ENCODE measurements around the gene BORCS5.

BORCS5 gene

GRCh38 chr12:12441843-12442461, 85.1 kb downstream of the BORCS5 start:
- TF ChIP-seq FOXP2 (optimal IDR thresholded peaks at IDR 0.05; ENCODE audit: borderline replicate concordance, extremely low read depth, extremely low read length, insufficient read depth) (no peak), TAF1 (IDR thresholded peaks at IDR 0.05; ENCODE audit: borderline replicate concordance, insufficient read depth, low read length) (no peak), SIN3A (IDR thresholded peaks at IDR 0.05; ENCODE audit: borderline replicate concordance, insufficient read depth, low read length) (no peak), POLR2AphosphoS5 (IDR thresholded peaks at IDR 0.05; ENCODE audit: low read depth, low read length) (no peak), REST (IDR thresholded peaks at IDR 0.05; ENCODE audit: insufficient read depth in 1 of 2, low read depth in 2 of 2, low read length in 2 of 2) (no peak)

DNA sequence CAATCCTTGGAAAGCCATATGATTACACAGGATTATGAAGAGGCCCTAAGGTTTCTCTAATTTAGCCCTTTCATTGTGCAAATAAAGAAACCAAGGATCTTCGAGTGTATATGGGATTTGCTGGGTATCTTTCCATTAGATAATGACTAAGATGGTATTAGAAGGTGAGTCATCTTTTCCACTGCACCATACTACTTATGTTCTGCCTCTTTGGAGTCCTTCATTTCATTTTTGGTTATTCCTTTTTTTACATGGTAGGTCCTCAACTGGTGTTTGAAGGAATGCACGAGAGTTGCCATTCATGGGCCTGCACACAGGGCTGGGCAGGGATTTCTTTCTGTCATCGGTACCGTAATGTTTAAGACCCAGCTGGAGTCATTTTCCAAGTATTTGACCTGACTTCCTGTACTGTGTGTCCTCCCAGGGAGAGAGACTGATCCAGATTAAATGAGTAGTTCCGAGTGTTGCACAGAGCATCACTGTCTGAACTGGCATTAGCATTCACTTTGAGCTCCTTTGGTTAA, 85.7 kb downstream of the BORCS5 start:
- no peak for TF ChIP-seq POLR2AphosphoS5 (IDR thresholded peaks at IDR 0.05; ENCODE audit: low read depth, low read length)
- no peak for TF ChIP-seq SIN3A (IDR thresholded peaks at IDR 0.05; ENCODE audit: borderline replicate concordance, insufficient read depth, low read length)
- no peak; the same call in 1 of the 2 replicates for TF ChIP-seq TAF1 (IDR thresholded peaks at IDR 0.05; ENCODE audit: borderline replicate concordance, insufficient read depth, low read length)
- TF ChIP-seq FOXP2 (optimal IDR thresholded peaks at IDR 0.05; ENCODE audit: borderline replicate concordance, extremely low read depth, extremely low read length, insufficient read depth): no peak
- no peak for TF ChIP-seq REST (IDR thresholded peaks at IDR 0.05; ENCODE audit: insufficient read depth in 1 of 2, low read depth in 2 of 2, low read length in 2 of 2)

DNA sequence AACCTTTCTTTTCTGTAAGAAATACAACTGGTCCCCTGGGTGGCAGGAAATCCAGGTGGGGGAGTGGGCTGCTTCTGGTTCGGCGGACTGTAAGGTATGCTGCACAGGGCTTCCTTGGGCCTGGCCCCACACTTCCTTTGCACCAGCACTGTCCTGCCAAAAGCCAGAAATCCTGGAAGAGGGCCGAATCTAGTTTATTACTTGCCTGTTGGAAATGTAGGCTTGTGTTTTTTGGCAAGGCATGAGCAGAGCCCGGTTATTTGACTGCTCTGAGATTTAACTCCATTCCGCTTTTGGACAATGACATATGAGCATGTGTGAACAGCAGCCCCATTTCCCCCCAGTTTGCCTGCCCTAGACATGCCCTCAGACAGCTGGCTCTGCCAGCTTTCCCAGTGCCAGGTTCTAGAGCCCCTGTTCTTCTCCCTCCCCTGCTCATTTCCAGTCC, 86.6 kb downstream of the BORCS5 start:
- TF ChIP-seq SIN3A (IDR thresholded peaks at IDR 0.05; ENCODE audit: borderline replicate concordance, insufficient read depth, low read length): no peak

- no peak for TF ChIP-seq TAF1 (IDR thresholded peaks at IDR 0.05; ENCODE audit: borderline replicate concordance, insufficient read depth, low read length)
- no peak for TF ChIP-seq POLR2AphosphoS5 (IDR thresholded peaks at IDR 0.05; ENCODE audit: low read depth, low read length)
- no peak for TF ChIP-seq REST (IDR thresholded peaks at IDR 0.05; ENCODE audit: insufficient read depth in 1 of 2, low read depth in 2 of 2, low read length in 2 of 2)
- no peak for TF ChIP-seq SIN3A (IDR thresholded peaks at IDR 0.05; ENCODE audit: borderline replicate concordance, insufficient read depth, low read length)
- no peak for TF ChIP-seq FOXP2 (optimal IDR thresholded peaks at IDR 0.05; ENCODE audit: borderline replicate concordance, extremely low read depth, extremely low read length, insufficient read depth)
These were observed 88.4 kb downstream of the BORCS5 start for GRCh38 chr12:12445165-12445881.

- TF ChIP-seq POLR2AphosphoS5 (IDR thresholded peaks at IDR 0.05; ENCODE audit: low read depth, low read length) (no peak), REST (IDR thresholded peaks at IDR 0.05; ENCODE audit: insufficient read depth in 1 of 2, low read depth in 2 of 2, low read length in 2 of 2) (no peak), TAF1 (IDR thresholded peaks at IDR 0.05; ENCODE audit: borderline replicate concordance, insufficient read depth, low read length) (no peak), SIN3A (IDR thresholded peaks at IDR 0.05; ENCODE audit: borderline replicate concordance, insufficient read depth, low read length) (no peak), FOXP2 (optimal IDR thresholded peaks at IDR 0.05; ENCODE audit: borderline replicate concordance, extremely low read depth, extremely low read length, insufficient read depth) (no peak)
These were observed 89.0 kb downstream of the BORCS5 start for GRCh38 chr12:12445882-12446181.

All from PFSK-1 (cell line).